ENCODE data around the gene FBXL15.

- TF ChIP-seq CTCF (conservative IDR thresholded peaks at IDR 0.05; ENCODE audit: low read depth in 2 of 2) (no peak), POLR2AphosphoS5 (IDR thresholded peaks at IDR 0.05; ENCODE audit: low read depth) (no peak), EZH2 (IDR thresholded peaks at IDR 0.05; ENCODE audit: low read depth, unreplicated experiment) (no peak), CREB1 (CRISPR knock-in tag; IDR thresholded peaks at IDR 0.05; ENCODE audit: low read depth) (no peak), ZNF114 (CRISPR knock-in tag; IDR thresholded peaks at IDR 0.05) (no peak)
These were observed 17.5 kb upstream of the FBXL15 start for GRCh38 chr10:102403115-102403514.
